Natural killer cell treated with Interleukin-12 subunit alpha and Interleukin-12 subunit beta and Interleukin-15 and Interleukin-18, amount 100 ng/mL, for 72 hours (primary cell): Measurements from ENCODE around the gene DCAF6. TPM values are rescaled to one million over a fixed set of nuclear protein-coding genes. Genes with fewer than 3 reads are reported as not detected.

Experiments used
- ATAC-seq, 2 donors: fragments of 150-1000 bp; cut with Tn5 transposase in 1 of 2; sonication (Bioruptor Pico), chemical (Tn5 transposase) in 1 of 2; 2 replicates each; pipeline ENCODE4 v1.10.0; 2021
- DNase-seq: peaks from one replicate; pipeline ENCODE4 v3.0.0; 2022; ENCODE audit warnings: low spot score
- H3K27ac Mint-ChIP-seq, 2 donors: 1 replicate in 1 of 2; 2 replicates in 1 of 2; pipeline ENCODE4 v1.8.0; 2022; ENCODE audit warnings: mixed read lengths in 2 of 2, mild to moderate bottlenecking in 1 of 2, moderate library complexity in 1 of 2
- H3K27me3 Mint-ChIP-seq, 2 donors: 1 replicate in 1 of 2; 2 replicates in 1 of 2; pipeline ENCODE4 v1.8.0; 2022; ENCODE audit warnings: mixed read lengths in 2 of 2
- H3K36me3 Mint-ChIP-seq: one replicate; pipeline ENCODE4 v1.8.0; 2022; ENCODE audit warnings: mixed read lengths
- H3K4me1 Mint-ChIP-seq, 2 donors: 1 replicate in 1 of 2; 2 replicates in 1 of 2; pipeline ENCODE4 v1.8.0; 2022; ENCODE audit warnings: low read depth in 2 of 2, mixed read lengths in 2 of 2, mild to moderate bottlenecking in 1 of 2
- H3K4me3 Mint-ChIP-seq: one replicate; pipeline ENCODE4 v1.8.0; 2022; ENCODE audit warnings: mixed read lengths
- H3K9me3 Mint-ChIP-seq: 2 replicates; pipeline ENCODE4 v1.8.0; 2022; ENCODE audit warnings: mixed read lengths
- total RNA-seq, 2 donors: library from RNA; stranded (reverse); gene quantifications; one replicate each; pipeline ENCODE4 v1.2.3, GENCODE V29; 2022

Gene DCAF6
- total RNA-seq, 2 donors from 2014 or later = 18.3 to 29.3 TPM

GRCh38 chr1:167955915-167956314 is 19.4 kb downstream of the DCAF6 start:
- ATAC-seq = no peak
- Mint-ChIP-seq H3K9me3 (no peaks in the 10 kb centered on the region), H3K4me1 (peaks cover 4 to 9% of the 10 kb centered on the region in 2 donors), H3K36me3 (peaks cover 6% of the 10 kb centered on the region), H3K27ac (no peak overlapping the region), H3K27me3 (no peaks in the 10 kb centered on the region), H3K4me3 (no peak overlapping the region)
- DNase-seq = no peak

GRCh38 chr1:167957710-167958109 is 21.2 kb downstream of the DCAF6 start:
- Mint-ChIP-seq H3K9me3 (no peaks in the 10 kb centered on the region), H3K4me3 (no peak overlapping the region), H3K36me3 (peaks cover 6% of the 10 kb centered on the region)

DNA sequence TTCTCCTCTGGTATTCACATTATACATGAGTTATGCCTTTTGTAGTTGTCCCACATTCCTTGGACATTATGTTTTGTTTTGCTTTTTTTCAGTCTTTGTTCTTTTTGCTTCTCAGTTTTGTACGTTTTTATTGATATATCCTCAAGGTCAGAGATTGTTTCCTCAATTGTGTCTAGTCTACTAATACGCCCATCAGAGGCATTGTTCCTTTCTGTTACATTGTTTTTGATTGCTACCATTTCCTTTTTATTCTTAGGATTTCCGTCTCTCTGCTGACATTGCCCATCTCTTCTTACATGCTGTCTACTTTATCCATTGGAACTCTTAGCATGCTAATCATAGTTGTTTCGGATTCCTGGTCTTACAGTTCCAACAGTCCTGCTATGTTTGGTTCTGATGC is 28.2 kb downstream of the DCAF6 start:
- DNase-seq (no peak), ATAC-seq (no peak)
- no peaks in the 10 kb centered on the region for H3K9me3 Mint-ChIP-seq
- no peak overlapping the region for H3K4me3 Mint-ChIP-seq
- peaks cover 4% of the 10 kb centered on the region for H3K36me3 Mint-ChIP-seq
- no peak overlapping the region for H3K27ac Mint-ChIP-seq
- peaks cover 8 to 9% of the 10 kb centered on the region in 2 donors for H3K4me1 Mint-ChIP-seq
- no peaks in the 10 kb centered on the region for H3K27me3 Mint-ChIP-seq

More at GRCh38 chr1:167957710-167958109, 21.2 kb downstream of the DCAF6 start:
- no peak for ATAC-seq
- no peak for DNase-seq
- H3K4me1 Mint-ChIP-seq = peaks cover 3 to 5% of the 10 kb centered on the region in 2 donors
- no peaks in the 10 kb centered on the region for H3K27me3 Mint-ChIP-seq
- H3K27ac Mint-ChIP-seq = no peak overlapping the region

DNA sequence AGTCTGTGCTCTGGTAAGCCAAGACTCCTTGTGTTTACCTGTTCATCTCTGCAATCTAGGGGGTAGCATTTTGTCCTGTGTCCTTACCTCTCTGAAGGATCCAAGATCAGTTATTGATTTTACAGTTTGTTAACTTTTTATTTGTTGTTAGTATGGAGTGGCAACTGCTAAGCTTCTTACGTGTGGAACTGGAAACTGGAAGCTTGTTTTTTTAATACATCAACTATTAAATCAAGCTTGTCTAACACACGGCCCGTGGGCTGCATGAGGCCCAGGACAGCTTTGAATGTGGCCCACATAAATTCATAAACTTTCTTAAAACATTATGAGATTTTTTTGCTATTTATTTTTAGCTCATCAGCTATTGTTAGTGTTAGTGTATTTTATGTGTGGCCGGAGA is 29.6 kb downstream of the DCAF6 start:
- H3K27me3 Mint-ChIP-seq = no peaks in the 10 kb centered on the region
- no peak for ATAC-seq

GRCh38 chr1:167968569-167968968 is 32.1 kb downstream of the DCAF6 start:
- no peaks in the 10 kb centered on the region for H3K36me3 Mint-ChIP-seq
- H3K9me3 Mint-ChIP-seq = no peaks in the 10 kb centered on the region
- no peak for DNase-seq
- H3K4me1 Mint-ChIP-seq = peaks cover 5 to 9% of the 10 kb centered on the region in 2 donors
- H3K27me3 Mint-ChIP-seq = no peaks in the 10 kb centered on the region
- H3K4me3 Mint-ChIP-seq = no peak overlapping the region
- no peak overlapping the region for H3K27ac Mint-ChIP-seq
- no peak for ATAC-seq

More for the DNA sequence above, 29.6 kb downstream of the DCAF6 start:
- H3K27ac Mint-ChIP-seq = no peak overlapping the region
- DNase-seq = no peak
- peaks cover 4% of the 10 kb centered on the region for H3K36me3 Mint-ChIP-seq
- H3K4me3 Mint-ChIP-seq = no peak overlapping the region
- no peaks in the 10 kb centered on the region for H3K9me3 Mint-ChIP-seq
- peaks cover 8 to 9% of the 10 kb centered on the region in 2 donors for H3K4me1 Mint-ChIP-seq

- H3K27ac Mint-ChIP-seq = no peak overlapping the region
- no peaks in the 10 kb centered on the region for H3K9me3 Mint-ChIP-seq
- H3K4me1 Mint-ChIP-seq = peaks cover 0 to 3% of the 10 kb centered on the region in 2 donors
- ATAC-seq (no peak), DNase-seq (no peak)
- H3K27me3 Mint-ChIP-seq = no peaks in the 10 kb centered on the region
- no peak overlapping the region for H3K4me3 Mint-ChIP-seq
- peaks cover 13% of the 10 kb centered on the region for H3K36me3 Mint-ChIP-seq
These were observed 37.3 kb downstream of the DCAF6 start for GRCh38 chr1:167973832-167974231.

GRCh38 chr1:167974698-167975097 is 38.2 kb downstream of the DCAF6 start:
- no peaks in the 10 kb centered on the region for H3K27me3 Mint-ChIP-seq
- DNase-seq = no peak
- no peaks in the 10 kb centered on the region for H3K9me3 Mint-ChIP-seq
- no peak overlapping the region for H3K4me3 Mint-ChIP-seq
- H3K36me3 Mint-ChIP-seq = peaks cover 13% of the 10 kb centered on the region
- no peak for ATAC-seq
- no peak overlapping the region for H3K27ac Mint-ChIP-seq
- H3K4me1 Mint-ChIP-seq = peaks cover 0 to 3% of the 10 kb centered on the region in 2 donors

- Mint-ChIP-seq H3K4me3 (no peak overlapping the region), H3K27me3 (no peaks in the 10 kb centered on the region), H3K4me1 (peaks cover 0 to 11% of the 10 kb centered on the region in 2 donors), H3K9me3 (no peaks in the 10 kb centered on the region), H3K36me3 (peaks cover 13% of the 10 kb centered on the region), H3K27ac (no peak overlapping the region)
- DNase-seq = no peak
- no peak for ATAC-seq
These were observed 40.8 kb downstream of the DCAF6 start for GRCh38 chr1:167977245-167977644.

- DNase-seq = no peak
- Mint-ChIP-seq H3K36me3 (peaks cover 13% of the 10 kb centered on the region), H3K27me3 (no peaks in the 10 kb centered on the region)
These were observed 45.5 kb downstream of the DCAF6 start for GRCh38 chr1:167981933-167982332.

DNA sequence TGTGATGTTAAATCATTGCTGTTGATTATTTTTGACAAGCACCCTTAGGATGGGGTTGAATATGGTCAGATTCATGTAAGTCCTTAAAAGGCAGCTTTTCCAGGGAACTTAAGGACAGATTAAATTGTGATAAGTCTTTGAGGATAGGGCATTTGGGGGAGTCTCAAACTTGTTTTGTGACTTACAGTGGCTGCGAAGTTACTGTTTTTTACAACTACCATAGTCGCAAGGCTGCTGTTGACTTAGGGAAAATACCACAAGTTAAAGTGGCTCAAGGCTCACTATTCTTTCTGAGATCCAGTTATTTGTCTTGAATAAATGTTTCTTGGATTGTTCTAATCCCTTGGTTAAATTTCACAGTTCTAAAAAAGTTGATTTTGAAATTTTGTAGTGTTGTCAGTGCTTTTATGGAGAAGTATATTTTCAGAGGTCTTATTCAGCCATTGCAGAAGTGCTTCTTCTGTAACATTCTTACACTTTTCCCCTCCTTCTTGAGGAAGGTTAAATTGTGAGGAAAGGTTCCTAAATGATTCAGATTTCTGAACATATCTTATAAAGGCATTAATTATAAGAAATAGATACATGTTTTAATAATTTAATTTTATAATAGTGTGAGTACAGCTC is 47.4 kb downstream of the DCAF6 start:
- no peaks in the 10 kb centered on the region for H3K36me3 Mint-ChIP-seq
- no peaks in the 10 kb centered on the region for H3K9me3 Mint-ChIP-seq
- no peak for ATAC-seq

More at GRCh38 chr1:167981933-167982332, 45.5 kb downstream of the DCAF6 start:
- peaks cover 9 to 20% of the 10 kb centered on the region in 2 donors for H3K4me1 Mint-ChIP-seq
- no peak overlapping the region for H3K27ac Mint-ChIP-seq
- no peak for ATAC-seq
- H3K4me3 Mint-ChIP-seq = no peak overlapping the region
- no peaks in the 10 kb centered on the region for H3K9me3 Mint-ChIP-seq

DNA sequence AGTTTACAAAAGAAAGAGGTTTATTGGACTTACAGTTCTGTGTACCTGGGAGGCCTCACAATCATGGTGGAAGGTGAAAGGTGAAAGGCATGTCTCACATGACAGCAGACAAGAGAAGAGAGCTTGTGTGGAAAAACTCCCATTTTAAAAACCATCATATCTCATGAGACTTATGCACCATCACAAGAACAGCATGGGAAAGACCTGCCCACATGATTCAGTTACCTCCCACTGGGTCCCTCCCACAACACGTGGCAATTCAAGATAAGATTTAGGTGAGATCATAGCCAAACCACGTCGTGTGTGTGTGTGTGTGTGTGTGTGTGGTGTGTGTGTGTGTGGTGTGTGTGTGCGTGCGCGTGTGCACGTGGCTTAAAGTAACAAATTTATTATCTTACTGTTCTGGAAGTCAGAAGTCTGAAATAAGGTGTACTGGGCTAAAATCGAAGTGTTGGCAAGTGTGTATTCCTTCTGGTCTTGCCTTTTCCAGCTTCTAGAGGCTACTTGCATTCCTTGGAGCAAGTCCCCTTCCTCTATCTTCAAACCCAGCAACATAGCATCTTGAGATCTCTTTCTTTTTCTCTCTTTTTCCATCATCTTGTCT is 48.5 kb downstream of the DCAF6 start:
- Mint-ChIP-seq H3K27me3 (no peaks in the 10 kb centered on the region), H3K27ac (no peak overlapping the region), H3K4me3 (no peak overlapping the region), H3K9me3 (no peaks in the 10 kb centered on the region), H3K4me1 (peaks cover 9 to 17% of the 10 kb centered on the region in 2 donors), H3K36me3 (no peaks in the 10 kb centered on the region)
- DNase-seq = no peak
- ATAC-seq = no peak

More for the DNA sequence above, 47.4 kb downstream of the DCAF6 start:
- Mint-ChIP-seq H3K4me1 (peaks cover 9 to 17% of the 10 kb centered on the region in 2 donors), H3K27ac (no peak overlapping the region), H3K27me3 (no peaks in the 10 kb centered on the region), H3K4me3 (no peak overlapping the region)
- no peak for DNase-seq

DNA sequence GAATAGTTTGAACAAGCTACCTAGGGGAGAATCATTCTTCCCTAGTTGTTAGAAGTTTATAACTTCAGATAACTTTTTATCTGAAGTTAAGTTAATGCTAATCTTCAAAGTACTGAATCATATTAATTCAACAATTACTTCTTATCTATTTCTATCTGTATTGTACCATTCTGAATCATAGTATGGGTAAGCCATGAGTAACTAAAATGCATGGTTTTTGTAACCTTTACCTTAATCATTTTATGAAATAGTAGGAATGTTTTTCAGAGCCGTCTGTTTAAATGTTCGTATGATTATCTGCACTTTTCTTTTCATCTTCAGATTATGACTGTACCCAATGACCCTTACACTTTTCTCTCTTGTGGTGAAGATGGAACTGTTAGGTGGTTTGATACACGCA is 50.7 kb downstream of the DCAF6 start:
- H3K27me3 Mint-ChIP-seq = no peaks in the 10 kb centered on the region
- H3K4me3 Mint-ChIP-seq = no peak overlapping the region
- H3K9me3 Mint-ChIP-seq = no peaks in the 10 kb centered on the region
- H3K4me1 Mint-ChIP-seq = peaks cover 9% of the 10 kb centered on the region in 2 donors
- H3K27ac Mint-ChIP-seq = no peak overlapping the region
- DNase-seq (no peak), ATAC-seq (no peak)
- H3K36me3 Mint-ChIP-seq = no peaks in the 10 kb centered on the region

GRCh38 chr1:167991546-167991945 is 55.1 kb downstream of the DCAF6 start:
- peaks cover 0 to 4% of the 10 kb centered on the region in 2 donors for H3K4me1 Mint-ChIP-seq
- H3K9me3 Mint-ChIP-seq = no peaks in the 10 kb centered on the region
- ATAC-seq (no peak), DNase-seq (no peak)
- no peaks in the 10 kb centered on the region for H3K27me3 Mint-ChIP-seq
- no peaks in the 10 kb centered on the region for H3K36me3 Mint-ChIP-seq
- no peak overlapping the region for H3K4me3 Mint-ChIP-seq
- no peak overlapping the region for H3K27ac Mint-ChIP-seq

DNA sequence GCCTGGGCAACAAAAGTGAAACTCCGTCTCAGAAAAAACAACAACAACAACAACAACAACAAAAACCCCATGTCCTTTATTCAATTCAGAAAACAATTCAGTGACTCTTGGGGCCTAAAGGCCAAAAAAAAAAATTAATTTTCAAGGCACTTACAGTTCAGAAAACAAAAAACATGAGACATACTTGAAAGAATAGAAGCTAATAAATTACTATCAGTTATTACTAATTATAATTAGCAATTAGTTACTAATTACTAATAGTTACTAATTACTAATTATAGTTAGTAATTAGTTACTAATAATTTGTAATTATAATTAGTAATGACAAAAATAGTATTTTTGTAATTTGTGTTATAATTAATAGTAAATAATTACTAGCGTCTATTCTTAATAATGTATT is 57.2 kb downstream of the DCAF6 start:
- Mint-ChIP-seq H3K4me3 (no peak overlapping the region), H3K9me3 (no peaks in the 10 kb centered on the region), H3K36me3 (no peaks in the 10 kb centered on the region), H3K4me1 (peaks cover 0 to 4% of the 10 kb centered on the region in 2 donors), H3K27ac (no peak overlapping the region), H3K27me3 (no peaks in the 10 kb centered on the region)
- ATAC-seq (no peak), DNase-seq (no peak)
